Esophagus muscularis mucosa (tissue), 4 donors: ENCODE measurements around the gene DAZAP2. TPM values are rescaled to one million over a fixed set of nuclear protein-coding genes. Genes with fewer than 3 reads are reported as not detected.

Experiments
- DNase-seq: peaks from one replicate; pipeline ENCODE4 v3.0.0-alpha.2; 2017; ENCODE audit errors: extremely low spot score
- H3K27ac ChIP-seq, 4 donors: fragments of 200-600 bp; sonication (generic); replicated peaks in 1 of 4; 1 replicate in 3 of 4; 2 replicates in 1 of 4; pipeline ENCODE4 v1.5.1; 2016 to 2019; ENCODE audit warnings: mild to moderate bottlenecking in 1 of 4
- H3K27me3 ChIP-seq, 4 donors: fragments of 200-600 bp; sonication (generic); one replicate each; pipeline versions ENCODE4 v1.5.1 to v1.6.0; 2016 to 2019
- H3K36me3 ChIP-seq, 4 donors: fragments of 200-600 bp; sonication (generic); one replicate each; pipeline ENCODE4 v1.5.1; 2016 to 2019
- H3K4me1 ChIP-seq, 4 donors: fragments of 200-600 bp; sonication (generic); one replicate each; pipeline ENCODE4 v1.5.1; 2016 to 2019
- H3K4me3 ChIP-seq, 4 donors: fragments of 200-600 bp; sonication (generic); 1 replicate in 2 of 4; 2 replicates in 2 of 4; pipeline ENCODE4 v1.5.1; 2016 to 2019; ENCODE audit warnings: mild to moderate bottlenecking in 4 of 4, moderate library complexity in 1 of 4
- H3K9me3 ChIP-seq, 4 donors: fragments of 200-600 bp; sonication (generic); 1 replicate in 3 of 4; 2 replicates in 1 of 4; pipeline ENCODE4 v1.5.1; 2016 to 2019
- CTCF ChIP-seq, 3 experiments: fragments of 200-600 bp in 2 of 3; fragments of 450-650 bp in 1 of 3; sonication (generic) in 2 of 3; IDR thresholded peaks; one replicate each; pipeline ENCODE4 v1.5.1; 2017 to 2019; ENCODE audit warnings: antibody characterized with exemption in 3 of 3, mild to moderate bottlenecking in 2 of 3, moderate library complexity in 1 of 3
- EP300 ChIP-seq: sonication (generic); formaldehyde crosslinking; IDR thresholded peaks from one replicate; pipeline ENCODE4 v1.6.1; 2017; ENCODE audit warnings: antibody characterized with exemption
- POLR2A ChIP-seq: fragments of 450-650 bp; IDR thresholded peaks from one replicate; pipeline ENCODE4 v1.6.1; 2017; ENCODE audit warnings: antibody characterized with exemption, moderate library complexity, mild to moderate bottlenecking, low read depth
- POLR2AphosphoS5 ChIP-seq, 2 donors: sonication (generic); formaldehyde crosslinking; IDR thresholded peaks; one replicate each; pipeline ENCODE4 v1.6.1; 2017; ENCODE audit warnings: antibody characterized with exemption in 2 of 2
- WGBS: methylation state at CpG from one replicate; pipeline ENCODE4 v1.1.5; 2018; 5-methylcytosine and 5-hydroxymethylcytosine counted together
- intact Hi-C: fragments of 100-400 bp; cut with DNase I; formaldehyde crosslinking; loops from one replicate; pipeline ENCODE4 v1.15.1; 2023
- total RNA-seq, 4 donors: library from RNA; depleted of rRNA; stranded (reverse); fragments of >200 nt; gene quantifications; one replicate each; pipeline versions ENCODE4 v1.1.0 to v1.2.1, GENCODE V29; 2016

Gene DAZAP2
- total RNA-seq = 100 to 1,000 TPM; 247 to 451 (median 356) TPM

- intact Hi-C loops = loop anchor here (2.0 to 5.0 kb wide), 3 partner anchors 20 to 191 kb away; partner anchors contain the start of genes LETMD1, POU6F1 and TFCP2
- DNase-seq = peak; percentile 99
- Histone ChIP-seq H3K9me3 (no peaks in the 10 kb centered on the region), H3K4me1 (peaks cover 31 to 44% (median 40%) of the 10 kb centered on the region in 4 donors), H3K27me3 (no peaks in the 10 kb centered on the region), H3K36me3 (peaks cover 24 to 40% (median 36%) of the 10 kb centered on the region in 4 donors), H3K27ac (peak within 1 kb of the TSS; percentile 94 to 100 (median 99)), H3K4me3 (peak within 1 kb of the TSS; percentile 74 to 96 (median 91))
- 1% methylated on average over 35 of the region's 70 CpGs for WGBS
- TF ChIP-seq EP300 (no peak), POLR2A (peak; percentile 94), POLR2AphosphoS5 (IDR thresholded peaks at IDR 0.05) (peak; percentile 92 to 99), CTCF (IDR thresholded peaks at IDR 0.05) (peak in 2 of 3 experiments; percentile 12 to 42)
These were observed at the start of gene DAZAP2 for GRCh38 chr12:51238510-51239334. Gene DAZAP2 (plus strand): TSS chr12:51238826. CDS start chr12:51238908, 82 bp downstream.

DNA sequence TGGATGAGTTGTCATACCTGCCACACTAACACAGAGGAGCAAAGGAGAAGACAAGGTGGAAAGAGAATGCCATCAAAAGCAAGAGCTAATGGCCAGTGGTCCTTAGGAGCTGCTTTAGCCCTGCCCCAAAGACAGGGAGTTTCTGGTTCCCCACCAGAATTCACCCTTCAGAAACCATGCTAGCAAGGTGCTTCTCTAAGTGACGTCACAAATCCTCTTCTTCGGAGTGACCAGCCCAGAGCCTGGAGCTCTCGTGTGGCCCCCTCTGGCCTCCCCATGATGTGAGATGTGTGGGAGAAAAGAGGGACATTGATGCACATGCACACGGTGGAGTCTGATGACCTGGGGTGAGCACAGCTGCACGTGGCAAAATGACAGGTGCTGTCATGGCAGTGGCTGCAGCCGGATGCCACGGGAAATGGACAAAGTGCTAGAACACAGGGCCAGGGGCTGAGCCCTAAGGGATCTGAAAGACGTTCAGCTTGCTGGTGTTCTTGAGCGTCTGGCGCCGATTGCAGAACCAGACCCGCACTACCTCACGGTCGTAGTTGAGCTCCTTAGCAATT lies 48.8 kb upstream of the DAZAP2 start:
- H3K9me3 ChIP-seq = no peaks in the 10 kb centered on the region
- TF ChIP-seq CTCF (IDR thresholded peaks at IDR 0.05) (no peak), EP300 (no peak), POLR2AphosphoS5 (IDR thresholded peaks at IDR 0.05) (no peak), POLR2A (no peak)
- H3K27ac ChIP-seq = no peak overlapping the region
- intact Hi-C loops = no loop called here
- no peak for DNase-seq
- WGBS = 93% methylated on average over 10 of the region's 14 CpGs
- H3K4me3 ChIP-seq = no peak overlapping the region
- H3K36me3 ChIP-seq = peaks cover 29 to 58% (median 40%) of the 10 kb centered on the region in 4 donors
- H3K27me3 ChIP-seq = no peaks in the 10 kb centered on the region
- H3K4me1 ChIP-seq = peaks cover 0 to 5% (median 2%) of the 10 kb centered on the region in 4 donors

- TF ChIP-seq POLR2AphosphoS5 (IDR thresholded peaks at IDR 0.05) (no peak), CTCF (IDR thresholded peaks at IDR 0.05) (no peak), EP300 (no peak), POLR2A (no peak)
- Histone ChIP-seq H3K9me3 (no peaks in the 10 kb centered on the region), H3K36me3 (peaks cover 29 to 62% (median 40%) of the 10 kb centered on the region in 4 donors), H3K4me1 (peaks cover 0 to 5% (median 2%) of the 10 kb centered on the region in 4 donors), H3K27ac (no peak overlapping the region), H3K27me3 (no peaks in the 10 kb centered on the region), H3K4me3 (no peak overlapping the region)
- intact Hi-C loops = no loop called here
- 88% methylated on average over 4 of the region's 4 CpGs for WGBS
- DNase-seq = no peak
These were observed 47.8 kb upstream of the DAZAP2 start for GRCh38 chr12:51190820-51191219.

GRCh38 chr12:51191516-51192283 lies 46.9 kb upstream of the DAZAP2 start:
- Histone ChIP-seq H3K4me3 (no peak overlapping the region), H3K9me3 (no peaks in the 10 kb centered on the region), H3K27me3 (no peaks in the 10 kb centered on the region), H3K36me3 (peaks cover 29 to 68% (median 40%) of the 10 kb centered on the region in 4 donors), H3K27ac (no peak overlapping the region), H3K4me1 (peaks cover 0 to under 1% (median 0%) of the 10 kb centered on the region in 4 donors)
- no peak for DNase-seq
- intact Hi-C loops = no loop called here
- 94% methylated on average over 12 of the region's 12 CpGs for WGBS
- TF ChIP-seq EP300 (no peak), POLR2AphosphoS5 (IDR thresholded peaks at IDR 0.05) (no peak), POLR2A (no peak), CTCF (IDR thresholded peaks at IDR 0.05) (no peak)
